ENCODE data around the gene CDH13. TPM values are rescaled to one million over a fixed set of nuclear protein-coding genes. Genes with fewer than 3 reads are reported as not detected.

CDH13 gene
- total RNA-seq, 1 donor from 2014 or later, result 14.3 TPM

DNA sequence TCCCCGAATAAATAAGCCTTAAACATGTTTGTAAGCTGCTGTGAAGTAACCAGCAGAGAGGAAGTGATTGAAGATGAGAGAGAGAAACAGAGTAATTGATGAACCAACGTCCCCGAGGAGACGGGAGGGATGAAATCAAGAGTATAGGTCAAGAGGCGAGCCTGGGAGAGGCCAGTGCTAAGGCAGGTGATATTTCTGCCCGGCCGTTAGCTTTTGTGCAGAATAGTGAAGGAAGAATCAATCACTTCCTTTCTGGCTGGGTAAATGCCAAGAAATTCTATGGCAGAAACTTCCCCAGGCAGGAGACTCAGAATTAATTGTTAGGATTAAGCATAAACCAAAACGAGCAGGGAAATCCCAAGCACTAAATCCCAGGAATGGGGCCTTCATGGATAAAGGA, 273.8 kb downstream of the CDH13 start:
- Histone ChIP-seq H3K36me3 (no peaks in the 10 kb centered on the region), H3K27me3 (ENCODE audit: low read depth) (no peaks in the 10 kb centered on the region), H3K4me3 (no peak overlapping the region), H3K27ac (no peak overlapping the region), H3K4me1 (peaks cover 6% of the 10 kb centered on the region), H3K9me3 (no peaks in the 10 kb centered on the region)
- TF ChIP-seq, protein P1, sequence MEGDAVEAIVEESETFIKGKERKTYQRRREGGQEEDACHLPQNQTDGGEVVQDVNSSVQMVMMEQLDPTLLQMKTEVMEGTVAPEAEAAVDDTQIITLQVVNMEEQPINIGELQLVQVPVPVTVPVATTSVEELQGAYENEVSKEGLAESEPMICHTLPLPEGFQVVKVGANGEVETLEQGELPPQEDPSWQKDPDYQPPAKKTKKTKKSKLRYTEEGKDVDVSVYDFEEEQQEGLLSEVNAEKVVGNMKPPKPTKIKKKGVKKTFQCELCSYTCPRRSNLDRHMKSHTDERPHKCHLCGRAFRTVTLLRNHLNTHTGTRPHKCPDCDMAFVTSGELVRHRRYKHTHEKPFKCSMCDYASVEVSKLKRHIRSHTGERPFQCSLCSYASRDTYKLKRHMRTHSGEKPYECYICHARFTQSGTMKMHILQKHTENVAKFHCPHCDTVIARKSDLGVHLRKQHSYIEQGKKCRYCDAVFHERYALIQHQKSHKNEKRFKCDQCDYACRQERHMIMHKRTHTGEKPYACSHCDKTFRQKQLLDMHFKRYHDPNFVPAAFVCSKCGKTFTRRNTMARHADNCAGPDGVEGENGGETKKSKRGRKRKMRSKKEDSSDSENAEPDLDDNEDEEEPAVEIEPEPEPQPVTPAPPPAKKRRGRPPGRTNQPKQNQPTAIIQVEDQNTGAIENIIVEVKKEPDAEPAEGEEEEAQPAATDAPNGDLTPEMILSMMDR (IDR thresholded peaks at IDR 0.05), result no peak
- DNase-seq, result no peak
- no peak for ATAC-seq
- intact Hi-C loops (cut with DNase I), result no loop called here

DNA sequence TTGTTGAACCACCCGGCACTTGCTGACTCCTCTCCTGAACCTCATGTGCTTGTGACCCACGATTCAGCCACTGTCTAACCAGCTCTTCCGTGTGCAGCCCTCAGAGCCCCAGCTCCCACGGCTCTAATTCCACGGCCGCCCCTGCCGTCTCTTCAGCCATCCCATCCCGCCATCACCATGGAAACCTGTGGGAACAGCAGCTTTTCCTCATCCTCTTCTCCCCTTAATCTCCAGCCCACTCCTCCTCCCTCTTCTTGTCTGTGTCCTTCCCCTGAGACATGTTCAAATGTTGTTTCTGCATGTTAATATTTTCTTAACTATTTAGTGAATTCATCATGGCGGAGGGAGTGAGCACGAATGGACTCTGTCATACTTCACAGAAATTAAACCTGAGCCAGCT, 285.2 kb downstream of the CDH13 start:
- TF ChIP-seq, protein P1 (IDR thresholded peaks at IDR 0.05), result no peak
- Histone ChIP-seq H3K4me1 (no peaks in the 10 kb centered on the region), H3K36me3 (no peaks in the 10 kb centered on the region), H3K27me3 (ENCODE audit: low read depth) (no peaks in the 10 kb centered on the region), H3K27ac (no peak overlapping the region), H3K9me3 (no peaks in the 10 kb centered on the region), H3K4me3 (no peak overlapping the region)
- intact Hi-C loops (cut with DNase I), result no loop called here
- ATAC-seq (no peak), DNase-seq (no peak)

DNA sequence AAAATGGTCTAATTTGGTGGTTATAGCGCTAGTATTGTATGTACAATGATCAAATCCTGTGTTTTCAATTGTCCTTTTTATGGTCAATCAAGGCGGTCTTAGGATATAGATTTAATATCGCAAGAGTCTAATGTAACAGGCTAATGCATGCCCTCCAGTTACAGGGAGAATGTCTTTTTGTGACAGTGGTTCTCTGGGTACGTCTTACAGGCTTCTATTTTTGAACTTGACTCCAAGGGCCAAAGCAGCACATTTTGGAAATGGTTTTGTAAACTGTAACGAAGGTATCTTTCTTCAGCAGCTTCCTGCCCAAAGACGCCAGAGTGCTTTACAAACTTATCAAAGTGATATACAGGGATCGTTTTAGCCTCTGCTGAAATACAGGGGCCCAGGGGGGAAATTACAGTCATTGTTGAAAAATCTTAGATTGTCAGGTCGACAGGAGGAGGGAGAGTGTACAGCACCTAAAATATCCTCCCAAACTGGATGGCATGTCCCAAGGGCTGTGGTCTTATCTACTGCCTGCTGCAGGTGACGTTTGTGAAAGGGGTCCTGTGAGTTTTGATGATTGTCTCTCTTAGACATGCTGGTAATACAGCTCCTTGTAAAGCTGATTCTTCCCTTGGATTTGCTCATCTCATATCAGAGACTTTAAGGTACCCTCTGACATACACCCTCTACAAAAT, 288.5 kb downstream of the CDH13 start:
- Histone ChIP-seq H3K4me3 (no peak overlapping the region), H3K27me3 (ENCODE audit: low read depth) (no peaks in the 10 kb centered on the region), H3K27ac (no peak overlapping the region), H3K4me1 (no peaks in the 10 kb centered on the region), H3K9me3 (no peaks in the 10 kb centered on the region), H3K36me3 (no peaks in the 10 kb centered on the region)
- TF ChIP-seq, protein P1 (IDR thresholded peaks at IDR 0.05), result no peak
- ATAC-seq (no peak), DNase-seq (no peak)
- intact Hi-C loops (cut with DNase I), result no loop called here

DNA sequence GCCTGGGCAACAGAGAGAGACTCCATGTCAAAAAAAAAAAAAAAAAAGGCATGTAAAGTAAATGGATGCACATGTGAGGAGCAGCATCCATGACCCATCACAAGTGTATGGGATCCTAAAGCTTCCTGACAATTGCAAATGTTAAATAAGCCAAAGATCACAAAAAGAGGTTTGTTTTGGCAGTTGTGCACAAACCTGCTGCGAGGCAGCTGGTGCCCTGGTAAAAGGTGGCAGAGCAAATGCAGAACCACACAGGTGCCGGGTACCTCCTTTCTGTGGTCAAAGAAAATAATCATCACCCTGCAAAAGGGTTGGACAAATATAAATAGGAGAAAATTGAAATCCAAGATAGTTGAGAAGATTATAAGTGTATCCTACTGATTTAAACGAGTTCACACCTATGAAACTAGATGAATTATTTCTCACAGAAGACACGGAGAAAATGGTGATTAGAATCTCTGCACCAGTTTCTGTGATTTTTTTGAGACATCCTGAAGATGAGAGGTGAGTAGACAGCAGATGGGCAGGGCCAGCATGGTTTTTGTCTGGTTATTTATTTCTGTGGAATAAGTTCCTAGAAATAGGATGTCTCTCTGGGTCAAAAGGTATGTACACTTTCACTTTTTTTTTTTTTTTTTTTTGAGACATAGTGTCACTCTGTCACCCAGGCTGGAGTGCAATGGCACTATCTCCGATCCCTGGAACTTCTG, 291.3 kb downstream of the CDH13 start:
- ATAC-seq (no peak), DNase-seq (no peak)
- no peaks in the 10 kb centered on the region for H3K4me1 ChIP-seq
- no peak overlapping the region for H3K27ac ChIP-seq
- intact Hi-C loops (cut with DNase I), result no loop called here
- H3K4me3 ChIP-seq, result no peak overlapping the region
- no peaks in the 10 kb centered on the region for H3K27me3 ChIP-seq (ENCODE audit: low read depth)
- no peaks in the 10 kb centered on the region for H3K36me3 ChIP-seq
- TF ChIP-seq, protein P1 (IDR thresholded peaks at IDR 0.05), result no peak
- no peaks in the 10 kb centered on the region for H3K9me3 ChIP-seq

DNA sequence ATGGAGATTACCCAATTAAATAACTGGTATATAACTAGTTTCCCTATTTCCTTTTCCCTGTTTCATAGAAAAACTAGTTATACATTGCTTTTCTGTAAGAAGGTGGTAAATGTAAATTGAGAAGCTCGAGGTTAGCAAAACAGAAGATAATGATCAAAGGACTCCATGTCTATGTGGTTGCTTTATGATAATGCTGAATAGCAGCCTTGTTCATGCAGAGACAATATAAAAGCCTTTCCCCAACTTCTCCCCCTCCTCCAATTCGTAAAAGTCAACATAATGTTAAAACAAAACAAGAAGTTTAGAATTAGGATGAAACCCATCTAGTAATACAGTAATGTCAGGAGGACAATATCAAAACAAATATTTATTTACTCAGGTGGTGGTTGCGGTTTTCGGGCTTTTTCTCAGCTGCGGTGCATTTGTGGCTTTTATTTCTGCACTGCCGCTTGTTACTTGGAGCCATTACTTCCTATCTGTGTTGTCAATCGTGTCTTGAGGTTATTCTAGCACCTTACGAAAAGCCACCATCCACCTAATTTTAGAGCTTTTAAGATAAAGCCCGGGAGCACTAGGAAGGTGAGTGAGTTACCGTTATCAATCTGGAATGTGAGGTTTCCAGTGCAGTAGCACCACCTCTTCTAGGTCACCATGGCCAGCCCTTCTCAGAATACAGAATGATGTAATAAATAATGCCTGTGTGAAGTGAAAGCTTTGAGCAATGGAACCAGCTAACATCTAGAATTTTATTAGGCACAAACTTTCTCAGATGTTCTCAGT, 297.5 kb downstream of the CDH13 start:
- no peak overlapping the region for H3K4me3 ChIP-seq
- H3K27me3 ChIP-seq (ENCODE audit: low read depth), result no peaks in the 10 kb centered on the region
- ATAC-seq (no peak), DNase-seq (no peak)
- intact Hi-C loops (cut with DNase I), result no loop called here
- no peak overlapping the region for H3K27ac ChIP-seq
- H3K4me1 ChIP-seq, result no peaks in the 10 kb centered on the region
- TF ChIP-seq, protein P1 (IDR thresholded peaks at IDR 0.05), result no peak
- no peaks in the 10 kb centered on the region for H3K36me3 ChIP-seq
- no peaks in the 10 kb centered on the region for H3K9me3 ChIP-seq
